ENCODE results near the gene CDH4.

- TF ChIP-seq CTCF (conservative IDR thresholded peaks at IDR 0.05; ENCODE audit: low read depth, low read length): no peak
- TF ChIP-seq POLR2A (IDR thresholded peaks at IDR 0.05; ENCODE audit: low read depth, low read length): no peak
- no peak for TF ChIP-seq USF2 (IDR thresholded peaks at IDR 0.05; ENCODE audit: low read depth, low read length)
- TF ChIP-seq RAD21 (IDR thresholded peaks at IDR 0.05; ENCODE audit: low read length): no peak
- no peak for TF ChIP-seq MAFK (IDR thresholded peaks at IDR 0.05; ENCODE audit: low read depth, low read length)
- no peak for TF ChIP-seq NFE2L2 (IDR thresholded peaks at IDR 0.05; ENCODE audit: low read depth, low read length)
- TF ChIP-seq RFX5 (IDR thresholded peaks at IDR 0.05; ENCODE audit: low read depth, low read length): no peak
- no peak for TF ChIP-seq CHD1 (IDR thresholded peaks at IDR 0.05; ENCODE audit: low read depth, low read length)
- TF ChIP-seq CEBPB (IDR thresholded peaks at IDR 0.05; ENCODE audit: low read depth, low read length): no peak
Measured at GRCh38 chr20:61604549-61604948, 352.5 kb downstream of the CDH4 start.

Data from IMR-90 (cell line).